UCSD-AML1 (cell line): ENCODE measurements around the gene TMED6.

ENCODE experiments used
- DNase-seq: peaks from one replicate; lab custom pipeline; 2025; ENCODE audit not compliant: unreplicated experiment; lab: John Stamatoyannopoulos, UW

The TMED6 gene

DNA sequence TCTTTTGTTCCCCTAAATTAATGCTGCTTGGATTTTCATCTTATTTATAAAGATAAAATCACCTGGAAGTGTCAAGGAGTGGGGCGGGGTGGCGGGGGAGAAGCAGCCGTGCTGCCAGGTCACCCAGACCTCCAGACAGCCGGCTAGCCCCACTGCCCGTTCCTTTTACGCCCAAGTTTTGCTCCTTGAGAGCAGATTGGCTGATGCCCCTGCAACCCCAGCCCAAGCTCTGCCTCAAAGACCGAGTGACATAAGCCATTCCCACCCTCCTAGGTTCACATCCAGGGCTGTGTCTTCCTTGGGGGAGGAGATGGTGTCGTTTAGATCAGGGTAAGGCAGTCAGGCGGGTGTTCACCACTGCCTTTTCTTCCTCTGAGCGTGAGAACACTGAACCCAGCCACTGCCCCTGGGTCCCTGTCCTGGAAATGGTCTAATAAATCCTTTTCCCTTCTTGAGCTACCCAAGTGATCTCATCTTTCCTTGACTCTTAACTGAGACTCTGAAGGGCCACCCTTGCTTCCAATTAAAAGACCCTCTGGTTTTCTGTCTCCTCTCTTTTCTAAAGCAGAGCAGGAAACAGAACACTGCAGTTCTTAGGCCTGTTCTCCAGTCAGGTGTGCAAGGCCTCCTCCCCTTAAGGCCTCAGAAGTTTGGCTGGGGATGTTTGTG, 26.9 kb downstream of the TMED6 start:
- no peak for DNase-seq

DNA sequence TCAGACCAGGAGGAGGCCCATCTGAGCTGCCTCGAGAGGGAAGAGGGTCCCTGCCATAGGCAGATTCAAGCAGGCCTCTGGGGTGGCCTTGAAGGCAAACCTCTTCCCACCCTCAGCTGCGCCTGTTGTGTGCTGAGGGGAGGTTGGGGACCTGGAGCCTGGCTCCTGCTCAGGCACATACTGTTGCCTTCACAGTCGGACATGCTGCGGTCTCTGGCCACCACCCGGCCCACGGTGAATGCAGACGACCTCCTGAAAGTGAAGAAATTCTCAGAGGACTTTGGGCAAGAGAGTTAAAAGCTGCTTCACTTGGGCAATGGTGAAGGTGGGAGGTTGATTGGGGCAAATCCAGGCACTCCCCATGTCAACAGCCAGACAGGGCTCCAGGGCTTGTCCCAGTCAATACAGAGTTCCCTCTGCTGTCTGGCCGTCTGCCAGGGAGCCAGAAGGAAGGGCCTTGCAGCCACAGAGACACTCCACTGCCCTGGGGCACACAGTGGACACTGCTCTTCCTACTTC, 27.5 kb downstream of the TMED6 start:
- DNase-seq, result no peak

- no peak for DNase-seq
Observed at GRCh38 chr16:69323415-69323814, 28.2 kb downstream of the TMED6 start.

- no peak for DNase-seq
Observed at GRCh38 chr16:69322343-69322742, 29.2 kb downstream of the TMED6 start.

- no peak for DNase-seq
Observed at GRCh38 chr16:69321080-69321479, 30.5 kb downstream of the TMED6 start.

- no peak for DNase-seq
Observed at GRCh38 chr16:69320740-69321073, 30.9 kb downstream of the TMED6 start.

GRCh38 chr16:69319826-69320739, 31.5 kb downstream of the TMED6 start:
- no peak for DNase-seq

DNA sequence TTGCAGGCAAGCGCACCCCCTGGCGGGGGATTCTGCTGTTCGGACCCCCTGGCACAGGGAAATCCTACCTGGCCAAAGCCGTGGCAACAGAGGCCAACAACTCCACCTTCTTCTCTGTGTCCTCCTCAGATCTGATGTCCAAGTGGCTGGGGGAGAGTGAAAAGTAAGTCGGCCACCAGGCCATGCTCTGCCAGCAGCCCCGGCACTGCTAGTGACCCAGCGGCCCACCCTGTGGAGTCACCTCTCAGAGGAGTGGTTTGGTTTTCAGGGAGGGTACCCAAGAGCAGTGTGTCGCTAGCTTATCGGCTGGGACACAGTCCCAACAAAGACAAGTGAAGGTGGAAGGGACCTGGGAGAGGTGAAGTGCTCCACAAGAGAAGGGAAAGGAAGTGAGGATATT, 32.2 kb downstream of the TMED6 start:
- no peak for DNase-seq

DNA sequence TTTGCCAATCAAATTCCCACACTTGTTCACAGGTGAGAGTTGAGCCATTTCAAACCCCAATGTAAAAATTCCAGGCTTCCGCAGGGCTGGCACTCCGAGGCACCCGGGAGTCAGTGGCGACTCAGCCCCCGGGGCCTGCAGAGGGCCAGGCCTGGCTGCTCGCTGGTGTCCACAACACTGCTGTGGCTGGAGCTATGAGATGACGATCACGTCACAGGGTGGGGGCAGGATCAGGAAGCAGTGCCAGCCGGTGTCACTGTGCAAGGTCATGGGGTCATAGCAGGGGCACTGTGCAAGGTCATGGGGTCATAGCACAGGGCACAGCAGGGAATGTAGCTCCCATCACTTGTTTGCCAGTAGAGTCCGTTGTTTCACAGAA, 32.7 kb downstream of the TMED6 start:
- DNase-seq, result no peak

- no peak for DNase-seq
Observed at GRCh38 chr16:69318177-69318910, 33.2 kb downstream of the TMED6 start.

DNA sequence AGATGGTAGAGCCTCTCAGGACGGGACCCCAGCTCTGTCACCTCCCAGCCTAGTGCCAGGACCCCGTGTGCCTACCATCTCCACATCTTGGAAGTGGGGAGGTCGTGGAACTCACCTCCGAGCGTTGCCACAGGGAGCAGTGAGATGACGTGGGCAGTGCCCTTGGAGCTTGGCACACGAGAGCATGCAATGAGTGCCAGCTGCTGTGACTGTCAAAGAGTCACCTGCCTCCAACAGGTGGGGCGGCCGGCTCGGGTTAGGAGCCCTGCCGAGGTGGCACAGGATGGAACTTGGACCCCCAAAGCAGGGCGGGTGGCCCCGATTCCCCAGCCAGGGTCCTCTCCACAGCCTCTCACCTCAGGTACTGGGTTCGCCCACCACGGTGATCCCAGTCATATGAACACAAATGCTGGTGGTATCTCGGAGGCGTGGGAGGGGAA, 35.0 kb downstream of the TMED6 start:
- no peak for DNase-seq

DNA sequence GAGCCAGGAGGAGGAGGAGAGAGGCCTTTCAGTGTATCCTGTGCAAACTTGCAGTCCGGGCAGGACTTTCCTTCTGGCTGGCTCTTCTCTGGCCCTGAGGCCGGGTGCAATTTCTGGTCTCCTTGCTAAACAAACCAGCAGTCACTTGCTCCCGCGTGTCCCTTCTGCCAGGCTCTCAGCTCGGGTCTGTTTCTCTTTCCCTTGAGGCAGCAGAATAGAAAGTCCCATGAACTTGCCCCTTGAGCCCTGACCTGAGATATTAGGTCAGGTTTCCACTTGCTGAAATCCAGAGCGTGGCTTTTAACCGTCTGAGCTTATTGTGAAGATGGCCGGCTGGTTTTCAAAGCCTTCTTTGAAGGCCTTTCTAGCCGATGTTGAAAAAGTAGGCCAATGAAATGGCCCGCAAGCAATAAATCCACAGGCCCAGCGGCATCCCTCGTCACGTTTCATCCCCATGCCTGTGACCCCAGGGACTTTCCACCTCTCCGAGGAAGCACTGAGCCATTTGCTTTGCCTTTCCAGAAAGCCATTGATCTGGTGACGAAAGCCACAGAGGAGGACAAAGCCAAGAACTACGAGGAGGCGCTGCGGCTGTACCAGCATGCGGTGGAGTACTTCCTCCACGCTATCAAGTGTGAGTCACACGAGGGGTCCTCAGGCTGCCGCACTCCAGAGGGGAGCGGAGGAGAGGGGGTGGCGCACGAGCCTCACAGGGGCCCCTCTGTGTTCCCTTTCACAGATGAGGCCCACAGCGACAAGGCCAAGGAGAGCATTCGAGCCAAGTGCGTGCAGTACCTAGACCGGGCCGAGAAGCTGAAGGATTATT, 35.9 kb downstream of the TMED6 start:
- no peak for DNase-seq

- no peak for DNase-seq
Observed at GRCh38 chr16:69314534-69314933, 37.1 kb downstream of the TMED6 start.

- DNase-seq, result no peak
Observed at GRCh38 chr16:69313469-69313868, 38.1 kb downstream of the TMED6 start.

- DNase-seq, result peak; percentile 65
Observed at GRCh38 chr16:69311533-69312387, 39.8 kb downstream of the TMED6 start.

GRCh38 chr16:69310653-69311532, 40.7 kb downstream of the TMED6 start, which contains the start of gene VPS4A:
VPS4A (plus strand) TSS chr16:69311350; CDS start chr16:69311512, 162 bp downstream.
- peak; percentile 97 for DNase-seq

DNA sequence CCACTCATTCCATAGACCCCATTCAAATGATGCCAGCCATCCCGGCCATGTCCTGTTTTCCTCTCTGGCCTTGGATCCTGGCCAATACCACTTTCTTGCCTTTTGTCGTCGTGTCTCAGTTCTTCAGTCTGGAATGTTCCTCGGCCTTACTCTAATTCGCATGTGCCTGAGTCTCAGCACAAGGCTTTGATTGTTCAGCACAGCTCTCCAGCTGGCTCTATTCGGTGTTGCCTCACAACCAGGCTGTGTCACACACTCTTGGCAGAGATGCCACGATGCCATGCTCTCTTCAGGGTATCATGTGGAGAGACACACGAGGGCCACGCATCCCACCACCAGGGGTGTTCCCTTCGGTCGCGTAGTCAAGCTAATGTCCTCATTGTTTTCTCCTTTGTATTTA, 42.3 kb downstream of the TMED6 start:
- DNase-seq, result no peak

GRCh38 chr16:69307856-69308255, 43.7 kb downstream of the TMED6 start:
- DNase-seq, result no peak

- DNase-seq, result no peak
Observed at GRCh38 chr16:69307091-69307490, 44.5 kb downstream of the TMED6 start.
